Stimulated activated CD8-positive, alpha-beta memory T cell treated with anti-CD3 and anti-CD28 coated beads, Interleukin-12 subunit alpha, Interleukin-12 subunit beta, amount 100 ng/mL, for 24 hours (primary cell): Measurements from ENCODE around the gene EIPR1.

Experiments
- DNase-seq: peaks from one replicate; pipeline ENCODE4 v3.0.0-alpha.2; 2020; ENCODE audit errors: extremely low read depth

The EIPR1 gene

GRCh38 chr2:3148716-3149115 is 228.9 kb downstream of the EIPR1 start:
- no peak for DNase-seq

DNA sequence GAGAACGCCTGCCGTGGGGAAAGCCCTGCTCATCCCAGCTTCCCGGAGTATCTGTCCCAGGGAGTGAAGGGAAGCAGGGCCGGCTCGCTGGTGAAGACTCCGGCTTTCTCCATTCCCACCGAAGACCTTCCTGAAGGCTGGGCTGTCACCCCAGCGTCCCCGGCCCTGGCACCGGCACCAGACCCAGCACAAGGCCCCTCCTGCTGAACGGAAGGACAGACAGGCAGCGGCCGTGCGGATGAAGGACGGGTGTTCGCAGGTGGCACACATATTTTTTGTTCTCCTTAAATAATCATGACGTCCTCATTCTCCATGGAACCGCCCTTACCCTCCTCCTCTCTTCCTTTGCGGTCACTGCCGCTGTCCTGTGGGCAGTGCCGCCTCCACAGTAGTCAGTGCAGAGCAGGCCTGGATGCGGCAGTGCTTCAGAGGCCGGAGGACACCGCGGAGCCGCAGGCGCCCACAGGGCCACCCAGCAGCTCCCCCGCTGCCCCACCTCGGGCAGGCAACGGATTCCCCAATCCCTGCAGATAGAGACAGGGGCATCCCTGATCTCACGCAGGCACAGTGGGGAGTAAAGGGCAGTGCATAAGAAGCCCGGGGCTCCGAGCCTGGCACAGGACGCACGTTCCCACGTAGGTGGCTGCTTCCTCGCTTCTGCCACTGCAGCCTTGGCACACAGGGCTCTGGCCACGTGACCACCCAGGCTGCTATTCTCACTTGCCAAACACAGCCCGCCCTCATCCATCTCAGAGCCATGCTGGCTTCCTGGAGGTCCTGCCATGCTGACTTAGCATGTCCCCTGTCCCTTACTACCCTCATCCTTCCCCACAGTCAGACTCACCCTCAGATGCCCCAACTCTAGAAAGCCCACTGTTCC is 229.7 kb downstream of the EIPR1 start:
- no peak for DNase-seq

GRCh38 chr2:3146772-3147650 is 230.6 kb downstream of the EIPR1 start:
- DNase-seq = no peak

GRCh38 chr2:3146175-3146574 is 231.4 kb downstream of the EIPR1 start:
- DNase-seq = no peak

DNA sequence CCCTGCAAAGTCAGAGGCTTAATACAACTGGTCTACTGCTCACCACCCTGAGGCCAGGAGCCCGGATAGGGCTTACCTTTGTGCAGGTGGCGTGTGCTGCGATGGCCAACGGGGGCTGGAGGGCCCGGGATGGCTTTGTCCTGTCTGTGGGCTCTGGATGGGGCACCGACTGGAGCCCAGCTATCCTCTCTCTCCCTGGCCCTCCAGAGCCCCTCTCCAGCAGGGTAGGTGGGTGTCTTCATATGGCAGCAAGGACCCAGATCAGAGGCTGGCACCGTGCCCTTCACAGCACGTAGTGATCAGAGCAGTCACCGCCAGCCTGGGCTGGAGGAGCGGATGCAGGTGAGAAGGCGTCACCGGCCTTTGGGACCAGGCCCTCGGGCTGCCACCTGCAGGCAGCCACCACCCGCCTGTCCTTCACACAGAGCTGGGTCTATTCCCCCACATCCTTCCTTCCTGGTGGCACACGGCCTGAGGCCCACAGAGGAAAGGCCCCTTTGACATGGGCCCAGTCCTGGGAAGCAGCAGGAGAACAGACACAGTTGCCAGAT is 232.1 kb downstream of the EIPR1 start:
- no peak for DNase-seq

DNA sequence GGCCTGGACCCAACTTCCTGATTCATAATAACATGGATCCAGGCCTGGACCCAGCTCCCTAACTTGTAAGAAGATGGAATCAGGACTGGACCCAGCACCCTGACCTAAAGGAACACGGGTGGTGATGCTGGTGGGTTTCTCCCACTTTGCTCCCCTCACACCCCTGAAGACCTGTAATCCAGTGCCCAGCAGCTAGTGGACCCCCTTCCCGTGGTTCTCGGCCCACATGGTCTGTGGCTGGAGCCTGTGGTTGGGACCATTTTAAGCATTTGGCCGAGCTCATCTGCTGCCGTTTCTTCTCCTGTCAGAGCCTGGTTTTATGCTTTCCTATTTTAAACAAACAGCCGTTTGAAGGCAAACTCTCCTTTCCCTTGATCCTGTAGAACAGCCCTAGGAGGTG is 232.8 kb downstream of the EIPR1 start:
- DNase-seq = no peak

- DNase-seq = no peak
These were observed 234.0 kb downstream of the EIPR1 start for GRCh38 chr2:3143602-3144001.

- DNase-seq = no peak
These were observed 234.6 kb downstream of the EIPR1 start for GRCh38 chr2:3142961-3143571.

- no peak for DNase-seq
These were observed 235.4 kb downstream of the EIPR1 start for GRCh38 chr2:3142210-3142609.

DNA sequence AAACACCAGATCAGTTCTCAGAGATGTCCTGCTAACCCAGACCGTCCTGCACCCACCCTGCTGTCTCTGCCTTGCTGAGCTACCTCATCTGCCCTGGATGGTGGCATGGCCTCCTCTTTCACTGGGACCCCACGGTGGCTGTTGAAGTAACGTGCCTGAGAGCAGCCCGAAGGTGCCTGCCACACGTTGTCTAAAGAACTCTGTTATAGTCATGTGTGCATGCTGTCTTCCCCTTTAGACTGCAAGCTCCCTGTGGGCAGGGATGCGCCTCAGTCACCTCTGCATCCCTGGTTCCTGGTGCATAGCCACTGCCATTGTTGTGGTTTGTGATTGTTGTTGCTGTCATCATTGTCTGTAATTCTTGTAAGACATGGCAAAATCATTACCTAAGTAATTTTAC is 235.9 kb downstream of the EIPR1 start:
- no peak for DNase-seq

DNA sequence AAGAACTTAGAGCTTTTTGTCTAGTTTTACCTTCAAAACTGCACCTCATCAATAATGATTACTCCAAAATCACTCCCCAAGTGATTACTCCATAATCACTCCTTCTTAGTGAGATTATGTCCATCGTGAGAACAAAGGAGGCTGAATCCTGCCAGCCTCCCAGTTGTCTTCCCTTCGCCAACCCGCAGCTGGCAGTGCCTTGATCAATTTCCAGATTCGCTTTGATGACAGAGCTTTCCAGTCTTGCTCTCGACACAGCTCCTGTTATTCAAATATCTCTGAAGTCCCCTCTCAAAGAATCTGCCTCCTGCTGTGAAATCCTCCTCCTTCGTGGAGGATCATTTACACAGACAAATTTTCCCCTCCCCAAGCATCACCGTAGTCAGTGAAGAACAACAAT is 237.7 kb downstream of the EIPR1 start:
- no peak for DNase-seq
